Measurements from ENCODE around the gene TNIP3. TPM values are rescaled to one million over a fixed set of nuclear protein-coding genes. Genes with fewer than 3 reads are reported as not detected.

Gene TNIP3
- total and polyA plus RNA-seq, 4 donors: 1.6 to 59.2 (median 7.2) TPM

DNA sequence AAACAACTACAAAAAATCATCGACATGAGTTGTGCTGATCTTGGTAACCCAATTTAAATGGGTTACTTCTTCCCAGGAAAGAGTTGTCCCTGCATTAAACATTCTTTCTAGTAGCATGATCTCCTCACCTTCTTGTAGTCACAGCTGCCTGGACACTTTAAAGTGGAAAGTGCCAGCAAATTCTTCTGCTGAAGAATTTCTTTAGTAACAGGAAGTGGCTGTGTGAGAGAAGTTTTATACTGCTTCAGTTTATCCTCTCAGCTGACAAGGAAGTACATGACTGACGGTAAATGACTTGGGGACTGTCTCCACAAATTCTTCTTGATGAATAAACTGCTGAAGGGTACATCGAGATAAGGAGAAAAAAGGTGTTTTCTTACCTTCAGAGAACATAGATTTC, 18.2 kb upstream of the TNIP3 start:
- no peak overlapping the region for H3K4me3 ChIP-seq
- H3K36me3 ChIP-seq (ENCODE audit: control insufficient read depth in 4 of 4, insufficient read depth in 4 of 4, low read length in 4 of 4): no peaks in the 10 kb centered on the region
- DNase-seq (peak; percentile 46 to 81 (median 71)), ATAC-seq (ENCODE audit: insufficient read depth, low FRiP score) (peak; percentile 74)
- H3K9ac ChIP-seq (ENCODE audit: insufficient read depth in 1 of 2, low read length in 2 of 2): peak overlapping the region; percentile 16 to 30
- no peaks in the 10 kb centered on the region for H3K9me3 ChIP-seq (ENCODE audit: control insufficient read depth in 4 of 4, insufficient read depth in 3 of 4, low read length in 3 of 4)
- WGBS, 2 donors: 20 to 26% methylated on average over 3 of the region's 3 CpGs
- H3K27ac ChIP-seq (ENCODE audit: low read depth in 1 of 2, low read length in 1 of 2): peak overlapping the region in 1 of 2 donors; percentile 71
- TF ChIP-seq, protein P1, sequence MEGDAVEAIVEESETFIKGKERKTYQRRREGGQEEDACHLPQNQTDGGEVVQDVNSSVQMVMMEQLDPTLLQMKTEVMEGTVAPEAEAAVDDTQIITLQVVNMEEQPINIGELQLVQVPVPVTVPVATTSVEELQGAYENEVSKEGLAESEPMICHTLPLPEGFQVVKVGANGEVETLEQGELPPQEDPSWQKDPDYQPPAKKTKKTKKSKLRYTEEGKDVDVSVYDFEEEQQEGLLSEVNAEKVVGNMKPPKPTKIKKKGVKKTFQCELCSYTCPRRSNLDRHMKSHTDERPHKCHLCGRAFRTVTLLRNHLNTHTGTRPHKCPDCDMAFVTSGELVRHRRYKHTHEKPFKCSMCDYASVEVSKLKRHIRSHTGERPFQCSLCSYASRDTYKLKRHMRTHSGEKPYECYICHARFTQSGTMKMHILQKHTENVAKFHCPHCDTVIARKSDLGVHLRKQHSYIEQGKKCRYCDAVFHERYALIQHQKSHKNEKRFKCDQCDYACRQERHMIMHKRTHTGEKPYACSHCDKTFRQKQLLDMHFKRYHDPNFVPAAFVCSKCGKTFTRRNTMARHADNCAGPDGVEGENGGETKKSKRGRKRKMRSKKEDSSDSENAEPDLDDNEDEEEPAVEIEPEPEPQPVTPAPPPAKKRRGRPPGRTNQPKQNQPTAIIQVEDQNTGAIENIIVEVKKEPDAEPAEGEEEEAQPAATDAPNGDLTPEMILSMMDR (IDR thresholded peaks at IDR 0.05; ENCODE audit: control extremely low read depth, extremely low read depth): no peak
- H3K27me3 ChIP-seq (ENCODE audit: control insufficient read depth in 3 of 3, insufficient read depth in 3 of 3, low read length in 2 of 3): peaks cover 0 to 2% (median 0%) of the 10 kb centered on the region in 3 donors
- peaks cover 0 to 12% (median 2%) of the 10 kb centered on the region in 5 donors for H3K4me1 ChIP-seq (ENCODE audit: control insufficient read depth in 5 of 5, insufficient read depth in 5 of 5, low read length in 5 of 5)

DNA sequence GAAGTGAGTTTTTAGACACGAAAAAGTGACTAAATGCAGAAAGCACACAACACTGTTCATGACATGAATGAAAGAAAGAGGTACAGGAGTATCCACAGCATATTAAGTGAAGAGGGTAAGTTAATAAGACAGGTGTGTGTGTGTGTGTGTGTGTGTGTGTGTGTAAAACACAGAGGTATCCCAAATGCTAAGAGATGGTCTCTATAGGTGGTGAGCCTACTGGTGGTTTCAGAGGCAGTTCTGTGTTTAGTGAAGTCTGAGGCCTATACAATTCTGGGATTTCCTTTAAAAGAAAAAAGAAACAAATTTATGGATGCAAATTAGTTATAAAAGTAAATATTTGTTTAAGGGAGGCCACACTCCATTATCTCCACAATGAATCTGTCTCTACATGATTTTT, 17.4 kb upstream of the TNIP3 start:
- H3K27me3 ChIP-seq (ENCODE audit: control insufficient read depth in 3 of 3, insufficient read depth in 3 of 3, low read length in 2 of 3): peaks cover 0 to 2% (median 0%) of the 10 kb centered on the region in 3 donors
- H3K4me1 ChIP-seq (ENCODE audit: control insufficient read depth in 5 of 5, insufficient read depth in 5 of 5, low read length in 5 of 5): peaks cover 0 to 12% (median 2%) of the 10 kb centered on the region in 5 donors
- ATAC-seq (ENCODE audit: insufficient read depth, low FRiP score): no peak
- H3K4me3 ChIP-seq: no peak overlapping the region
- no peaks in the 10 kb centered on the region for H3K36me3 ChIP-seq (ENCODE audit: control insufficient read depth in 4 of 4, insufficient read depth in 4 of 4, low read length in 4 of 4)
- H3K9me3 ChIP-seq (ENCODE audit: control insufficient read depth in 4 of 4, insufficient read depth in 3 of 4, low read length in 3 of 4): no peaks in the 10 kb centered on the region
- WGBS, 2 donors: 86 to 93% methylated on average over 1 of the region's 1 CpG
- peak in 1 of 3 donors; percentile 29 for DNase-seq
- no peak overlapping the region for H3K27ac ChIP-seq (ENCODE audit: low read depth in 1 of 2, low read length in 1 of 2)
- TF ChIP-seq, protein P1 (IDR thresholded peaks at IDR 0.05; ENCODE audit: control extremely low read depth, extremely low read depth): no peak
- H3K9ac ChIP-seq (ENCODE audit: insufficient read depth in 1 of 2, low read length in 2 of 2): no peak overlapping the region

DNA sequence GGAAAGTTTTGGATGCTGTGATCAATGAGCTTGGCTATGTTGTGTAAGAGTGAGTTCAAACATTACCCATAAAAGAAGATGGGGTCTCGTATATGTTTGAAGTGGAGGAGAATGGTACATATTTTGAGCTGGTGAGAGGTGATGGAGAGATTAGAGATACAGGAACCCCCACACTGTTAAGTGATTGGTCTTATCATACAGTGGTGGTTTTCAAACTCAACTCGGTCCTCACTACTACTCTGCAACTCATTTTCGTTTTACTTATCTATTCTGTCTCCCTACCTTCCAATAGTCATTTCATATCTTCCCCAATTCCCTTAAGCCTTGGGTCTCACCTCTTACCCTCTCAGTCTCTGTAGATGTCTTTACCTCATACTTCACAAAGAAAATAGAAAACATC, 16.4 kb upstream of the TNIP3 start:
- H3K27me3 ChIP-seq (ENCODE audit: control insufficient read depth in 3 of 3, insufficient read depth in 3 of 3, low read length in 2 of 3): peaks cover 0 to 2% (median 0%) of the 10 kb centered on the region in 3 donors
- no peak for DNase-seq

More for the DNA sequence above, 16.4 kb upstream of the TNIP3 start:
- WGBS, 2 donors: 92 to 96% methylated on average over 3 of the region's 3 CpGs
- Histone ChIP-seq H3K4me1 (ENCODE audit: control insufficient read depth in 5 of 5, insufficient read depth in 5 of 5, low read length in 5 of 5) (peaks cover 0 to 12% (median 2%) of the 10 kb centered on the region in 5 donors), H3K27ac (ENCODE audit: low read depth in 1 of 2, low read length in 1 of 2) (no peak overlapping the region), H3K36me3 (ENCODE audit: control insufficient read depth in 4 of 4, insufficient read depth in 4 of 4, low read length in 4 of 4) (no peaks in the 10 kb centered on the region), H3K9ac (ENCODE audit: insufficient read depth in 1 of 2, low read length in 2 of 2) (no peak overlapping the region), H3K4me3 (no peak overlapping the region), H3K9me3 (ENCODE audit: control insufficient read depth in 4 of 4, insufficient read depth in 3 of 4, low read length in 3 of 4) (no peaks in the 10 kb centered on the region)
- ATAC-seq (ENCODE audit: insufficient read depth, low FRiP score): no peak
- TF ChIP-seq, protein P1 (IDR thresholded peaks at IDR 0.05; ENCODE audit: control extremely low read depth, extremely low read depth): no peak
